Endometrial microvascular endothelial cells (primary cell): ENCODE data around the gene PLCE1. TPM values are rescaled to one million over a fixed set of nuclear protein-coding genes. Genes with fewer than 3 reads are reported as not detected.
"Not testable (repeated sequence)": the region's sequence is repeated elsewhere in the genome, so short reads cannot be mapped to it uniquely, and the experiment has no call there.

Experiments used
- in situ Hi-C: cut with HindIII; loops from 2 replicates; pipeline ENCODE4 v1.10.0; 2017; ENCODE audit warnings: low sequenced_read_pairs, low pct_unique_long_range_greater_than_20kb; ENCODE audit errors: inconsistent ontology term
- total RNA-seq: library from RNA; depleted of rRNA; stranded (reverse); fragments of >200 nt; gene quantifications from one replicate; pipeline ENCODE4 v1.2.3, GENCODE V29; 2015; ENCODE audit errors: inconsistent ontology term

Gene PLCE1
- total RNA-seq = not detected

DNA sequence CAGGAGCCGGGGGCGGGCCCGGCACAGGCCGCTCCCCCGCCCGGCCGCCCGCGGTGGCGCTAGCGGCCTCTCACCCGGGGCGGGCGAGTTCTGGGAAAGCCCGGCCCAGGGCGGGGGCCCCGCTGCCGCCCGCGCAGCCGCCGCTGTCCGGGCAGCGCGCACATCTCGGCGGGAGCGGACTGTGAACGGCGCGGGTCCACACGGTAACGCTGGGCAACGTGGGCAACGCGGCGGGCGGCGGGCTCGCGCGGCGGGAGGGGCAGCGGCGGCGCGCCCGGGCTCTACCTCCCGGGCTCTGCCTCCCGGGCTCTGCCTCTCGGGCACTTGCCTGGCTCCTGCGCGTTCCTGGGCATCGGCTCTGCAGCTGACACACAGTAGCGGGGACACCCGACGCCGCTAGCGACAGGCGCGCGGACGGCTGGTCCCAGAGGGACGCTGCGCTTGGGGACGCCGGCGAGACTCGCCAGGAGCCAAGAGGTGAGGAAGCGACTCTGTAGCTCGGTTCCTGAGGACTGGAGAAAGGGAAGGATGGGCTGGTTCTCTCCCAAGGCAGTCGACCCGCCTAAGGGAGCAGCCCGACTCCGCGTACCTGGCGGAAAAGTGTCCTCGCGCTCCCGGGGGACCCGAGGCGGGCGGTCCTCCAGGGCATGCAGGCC, at the start of gene PLCE1:
PLCE1 (plus strand) TSS at position 150 of the 656 bp plus-strand sequence. CDS start 37,116 bp downstream, outside the sequence.
- in situ Hi-C loops = no loop called here

DNA sequence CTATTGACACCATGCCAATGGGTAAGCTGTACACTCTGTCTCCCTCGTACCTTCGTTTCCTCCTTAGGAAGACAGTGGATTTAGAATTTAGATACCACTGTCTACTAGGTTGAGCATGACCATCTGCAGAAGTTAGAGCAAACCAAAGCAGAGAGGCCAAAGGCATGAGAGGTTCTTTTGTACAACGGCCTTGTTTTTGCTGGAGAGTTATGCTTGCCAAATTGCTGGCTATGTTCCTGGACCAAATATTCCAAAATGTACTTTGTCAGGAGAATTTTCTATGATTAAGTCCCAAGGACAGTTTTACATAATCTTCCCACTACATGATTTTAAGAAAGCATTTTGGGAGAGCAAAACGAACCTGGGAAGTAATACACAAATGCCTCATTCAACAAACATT, 47.9 kb upstream of the PLCE1 start:
- in situ Hi-C loops = no loop called here

DNA sequence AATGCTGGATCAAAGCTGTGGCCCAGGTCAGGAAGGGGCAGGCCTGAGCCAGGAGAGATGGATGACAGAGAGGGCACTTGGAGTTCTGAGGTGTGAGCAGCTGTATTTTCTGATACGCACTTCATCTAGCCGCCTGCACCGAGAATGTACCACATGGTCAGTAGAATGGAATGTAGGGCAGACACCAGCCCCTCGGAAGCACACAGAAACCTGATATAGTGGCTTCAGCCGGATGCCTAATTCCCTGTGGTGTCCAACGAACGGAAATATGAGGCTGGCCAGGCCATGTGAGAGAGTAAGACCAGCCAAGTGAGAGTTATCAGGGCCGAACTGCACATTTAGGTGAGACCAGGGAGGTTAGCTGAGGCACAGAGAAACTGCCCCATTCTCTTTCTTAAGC, 46.7 kb upstream of the PLCE1 start:
- in situ Hi-C loops = no loop called here

DNA sequence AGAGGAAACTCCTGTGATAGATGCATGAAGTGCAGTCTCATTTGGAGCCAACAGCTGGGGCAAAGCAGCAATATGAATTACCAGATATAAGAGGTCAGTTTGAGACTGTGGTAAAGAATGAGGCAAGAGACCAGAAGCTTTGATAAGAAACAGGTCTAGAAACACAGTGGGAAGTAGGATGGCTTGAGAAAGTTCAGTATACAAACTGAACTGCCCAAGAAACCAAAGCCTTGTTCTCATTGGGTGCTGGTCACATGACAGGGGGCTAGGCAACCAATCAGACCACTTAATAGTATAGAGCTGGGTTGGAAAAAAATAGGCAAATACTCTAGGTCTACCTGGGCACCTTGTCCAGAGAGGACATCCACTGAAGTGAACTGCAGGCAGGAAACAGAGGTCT, 46.2 kb upstream of the PLCE1 start:
- in situ Hi-C loops = no loop called here

DNA sequence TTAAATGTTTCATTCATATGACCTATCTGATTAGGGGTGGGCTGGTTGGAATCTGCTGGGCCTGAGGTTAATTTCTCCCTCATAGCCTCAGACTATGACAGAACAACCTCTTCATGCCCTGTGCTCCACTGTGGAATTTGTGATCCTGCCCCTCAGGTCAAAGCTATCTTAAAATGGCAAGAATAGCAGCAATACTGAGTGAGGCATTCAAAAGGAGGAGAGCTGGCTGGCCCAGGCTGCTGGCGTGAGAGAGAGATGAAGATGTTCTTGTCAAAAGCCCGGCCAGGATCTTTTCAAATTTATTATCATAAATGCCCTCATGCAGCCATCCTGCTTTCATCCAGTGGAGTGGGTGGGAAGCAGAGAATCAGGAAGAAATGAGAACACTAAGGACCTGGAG, 41.8 kb upstream of the PLCE1 start:
- in situ Hi-C loops = no loop called here

DNA sequence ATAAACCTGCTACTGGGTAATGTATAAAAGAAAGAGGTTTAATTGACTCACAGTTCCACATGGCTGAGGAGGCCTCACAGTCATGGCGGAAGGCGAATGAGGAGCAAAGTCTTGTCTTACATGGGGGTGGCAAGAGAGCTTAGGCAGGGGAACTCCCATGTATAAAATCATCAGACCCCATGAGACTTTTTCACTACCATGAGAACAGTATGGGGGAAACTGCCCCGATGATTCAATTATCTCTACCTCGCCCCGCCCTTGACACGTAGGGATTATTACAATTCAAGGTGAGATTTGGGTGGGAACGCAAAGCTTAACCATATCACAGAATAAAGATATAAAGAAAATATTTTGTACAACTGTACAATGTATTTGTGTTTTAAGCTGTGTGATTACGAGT, 39.4 kb upstream of the PLCE1 start:
- in situ Hi-C loops = no loop called here

DNA sequence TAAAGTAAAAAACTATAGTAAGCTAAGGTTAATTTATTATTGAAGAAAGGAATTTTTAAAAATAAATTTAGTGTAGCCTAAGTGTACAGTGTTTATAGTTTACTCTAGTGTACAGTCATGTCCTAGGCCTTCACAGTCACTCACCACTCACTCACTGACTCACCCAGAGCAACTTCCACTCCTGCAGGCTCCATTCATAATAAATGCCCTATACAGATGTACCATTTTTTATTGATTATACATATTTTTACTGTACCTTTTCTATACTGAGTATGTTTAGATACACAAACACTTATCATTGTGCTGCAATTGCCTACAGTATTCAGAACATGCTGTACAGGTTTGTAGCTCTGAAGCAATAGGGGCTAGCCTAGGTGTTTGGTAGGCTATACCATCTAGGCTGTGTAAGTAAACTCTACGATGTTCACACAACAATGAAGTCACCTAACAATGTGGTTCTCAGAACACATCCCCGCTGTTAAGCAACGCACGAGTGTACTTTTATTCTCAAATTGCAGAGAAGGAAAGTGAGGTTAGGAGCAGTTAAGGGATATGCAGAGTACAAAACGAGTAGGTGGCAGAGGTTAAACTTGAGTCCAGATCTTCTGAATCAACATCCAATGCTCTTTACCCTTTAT, 38.9 kb upstream of the PLCE1 start:
- in situ Hi-C loops = no loop called here

DNA sequence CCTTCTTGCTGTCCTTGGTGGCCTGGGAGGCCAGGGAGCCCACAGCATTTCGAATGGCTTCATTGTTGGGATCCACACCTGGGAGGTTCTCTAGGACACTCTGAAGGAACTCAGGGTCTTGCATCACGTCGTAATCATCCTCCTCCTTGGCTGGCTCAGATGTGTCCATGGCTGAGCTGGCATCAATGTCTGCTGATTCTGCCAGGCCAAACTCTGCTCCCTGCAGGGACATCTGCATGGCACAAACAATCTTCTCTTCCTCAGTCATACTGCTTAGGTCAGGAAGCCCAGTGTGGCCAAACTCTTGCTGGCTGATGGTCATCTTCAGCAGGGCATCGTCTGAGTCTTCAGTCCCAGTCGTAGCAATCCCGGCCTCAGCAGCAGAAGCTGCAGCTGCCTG, 34.9 kb upstream of the PLCE1 start:
- in situ Hi-C loops = no loop called here

DNA sequence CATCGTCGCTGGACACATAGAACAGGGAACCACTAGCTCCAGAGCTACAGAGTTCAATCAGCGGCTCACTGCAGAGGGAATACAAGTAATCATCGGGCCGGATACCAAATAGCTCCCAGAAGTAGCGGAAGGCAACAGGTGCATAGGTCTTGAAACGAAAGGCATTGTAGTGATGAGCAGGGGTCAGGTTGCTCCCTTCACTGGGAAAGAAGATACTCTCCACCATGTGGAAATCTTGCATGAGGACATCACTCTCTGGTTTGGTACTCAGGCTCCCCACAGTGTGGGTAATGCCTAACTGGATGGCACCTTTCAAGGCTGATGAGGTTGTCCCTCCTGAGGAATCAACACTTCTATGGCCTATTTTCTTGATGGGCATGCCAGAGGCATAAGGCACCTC, 32.7 kb upstream of the PLCE1 start:
- in situ Hi-C loops = not testable (repeated sequence)

DNA sequence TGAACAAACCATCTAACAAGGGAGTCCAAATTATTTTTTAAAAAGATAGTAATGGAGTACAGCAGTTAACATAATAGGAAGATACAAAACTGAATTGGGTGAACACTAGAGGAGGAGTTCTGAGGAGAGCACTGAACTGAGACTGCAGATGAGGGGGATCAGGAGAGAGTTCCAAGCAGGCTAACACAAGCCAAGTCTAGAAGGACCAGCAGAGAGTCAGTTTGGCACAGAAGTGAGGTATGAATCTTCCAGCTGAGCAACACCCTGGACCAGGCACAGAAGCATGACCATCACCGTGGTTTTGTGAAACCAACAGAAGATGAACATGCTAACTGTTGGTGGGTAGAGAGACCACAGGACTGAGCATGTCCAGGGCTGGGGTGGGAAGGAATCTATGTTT, 30.8 kb upstream of the PLCE1 start:
- in situ Hi-C loops = no loop called here

DNA sequence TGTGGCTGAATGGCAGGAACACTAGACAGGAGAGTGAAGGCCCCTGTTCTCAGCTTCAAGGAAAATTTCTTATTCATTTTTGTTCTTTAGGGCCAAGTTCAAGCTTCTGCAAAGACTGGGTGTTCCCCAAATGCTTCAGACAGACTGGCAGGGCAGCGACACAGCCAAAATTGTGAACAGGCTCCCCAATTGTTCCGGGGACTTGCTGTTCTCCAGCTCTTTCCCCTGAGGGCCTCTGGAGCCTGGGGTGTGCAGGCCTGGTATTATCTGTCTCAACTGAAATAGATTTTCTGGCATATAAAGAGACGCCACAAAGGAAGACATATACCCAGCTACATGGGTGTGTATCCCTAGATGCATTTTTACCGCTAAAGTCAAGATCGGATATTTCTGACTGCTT, 30.3 kb upstream of the PLCE1 start:
- in situ Hi-C loops = no loop called here

DNA sequence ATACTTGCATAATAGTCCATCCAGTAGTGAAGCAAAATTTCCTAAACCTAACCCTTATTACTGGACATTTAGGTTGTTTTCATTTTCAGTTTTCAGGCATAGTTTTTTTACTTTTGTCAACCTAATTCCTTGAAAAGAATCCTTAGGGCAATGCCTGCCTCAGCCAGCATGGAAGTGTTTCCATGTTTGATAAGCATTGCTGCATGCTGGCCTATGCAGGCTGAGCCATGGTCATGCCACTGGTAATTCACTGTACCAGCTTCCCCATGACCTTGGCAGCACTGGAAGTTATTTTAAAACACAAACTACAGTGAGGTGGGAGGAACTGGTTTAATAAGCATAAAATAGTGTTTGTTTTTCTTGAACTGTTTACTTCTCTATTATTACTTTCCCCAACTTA, 27.8 kb upstream of the PLCE1 start:
- in situ Hi-C loops = no loop called here

DNA sequence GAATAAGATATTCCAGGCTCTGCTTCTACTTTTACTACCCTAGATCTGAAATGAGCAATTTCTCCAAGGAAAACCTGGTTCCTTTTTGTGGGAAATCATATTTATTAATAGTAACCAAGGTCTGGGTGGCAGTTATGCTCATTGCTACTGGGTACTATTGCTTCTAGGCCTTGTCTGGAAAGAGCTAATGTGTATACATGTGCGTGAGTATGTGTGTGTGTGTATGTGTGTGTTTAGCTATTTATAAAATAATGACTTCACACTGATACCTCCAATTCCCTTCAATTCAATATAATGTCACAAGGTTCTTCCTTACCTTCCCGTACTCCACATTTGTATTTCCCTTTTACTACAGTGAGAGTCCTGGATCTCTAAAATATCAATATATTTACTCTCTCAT, 26.0 kb upstream of the PLCE1 start:
- in situ Hi-C loops = no loop called here

DNA sequence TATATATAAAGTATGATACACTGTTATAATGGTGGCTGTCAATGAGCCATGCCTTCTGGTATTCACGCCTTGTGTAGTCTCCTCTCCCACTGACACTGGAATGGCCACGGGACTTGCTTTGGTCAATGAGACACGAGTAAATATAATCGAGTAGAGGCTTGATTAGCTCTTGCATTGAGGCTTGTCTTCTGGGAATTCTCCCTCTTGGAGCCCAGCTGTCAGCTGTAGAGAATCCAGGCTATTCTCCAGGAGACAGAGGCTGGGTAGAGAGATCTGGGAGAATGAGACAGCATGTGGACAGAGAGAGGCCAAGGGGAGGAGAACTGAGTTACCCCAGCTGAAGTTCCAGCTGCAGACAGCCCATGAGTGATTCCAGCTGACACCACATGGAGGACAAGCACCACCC, 25.2 kb upstream of the PLCE1 start:
- in situ Hi-C loops = no loop called here

DNA sequence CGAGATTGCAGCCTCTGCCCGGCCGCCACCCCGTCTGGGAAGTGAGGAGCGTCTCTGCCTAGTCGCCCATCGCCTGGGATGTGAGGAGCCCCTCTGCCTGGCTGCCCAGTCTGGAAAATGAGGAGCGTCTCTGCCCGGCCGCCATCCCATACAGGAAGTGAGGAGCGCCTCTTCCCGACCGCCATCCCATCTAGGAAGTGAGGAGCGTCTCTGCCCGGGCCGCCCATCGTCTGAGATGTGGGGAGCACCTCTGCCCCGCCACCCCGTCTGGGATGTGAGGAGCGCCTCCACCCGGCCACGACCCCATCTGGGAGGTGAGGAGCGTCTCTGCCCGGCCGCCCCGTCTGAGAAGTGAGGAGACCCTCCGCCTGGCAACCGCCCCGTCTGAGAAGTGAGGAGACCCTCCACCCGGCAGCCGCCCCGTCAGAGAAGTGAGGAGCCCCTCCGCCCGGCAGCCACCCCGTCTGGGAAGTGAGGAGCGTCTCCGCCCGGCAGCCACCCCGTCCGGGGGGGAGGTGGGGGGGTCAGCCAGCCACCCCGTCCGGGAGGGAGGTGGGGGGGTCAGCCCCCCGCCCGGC, 23.2 kb upstream of the PLCE1 start:
- in situ Hi-C loops = not testable (repeated sequence)

DNA sequence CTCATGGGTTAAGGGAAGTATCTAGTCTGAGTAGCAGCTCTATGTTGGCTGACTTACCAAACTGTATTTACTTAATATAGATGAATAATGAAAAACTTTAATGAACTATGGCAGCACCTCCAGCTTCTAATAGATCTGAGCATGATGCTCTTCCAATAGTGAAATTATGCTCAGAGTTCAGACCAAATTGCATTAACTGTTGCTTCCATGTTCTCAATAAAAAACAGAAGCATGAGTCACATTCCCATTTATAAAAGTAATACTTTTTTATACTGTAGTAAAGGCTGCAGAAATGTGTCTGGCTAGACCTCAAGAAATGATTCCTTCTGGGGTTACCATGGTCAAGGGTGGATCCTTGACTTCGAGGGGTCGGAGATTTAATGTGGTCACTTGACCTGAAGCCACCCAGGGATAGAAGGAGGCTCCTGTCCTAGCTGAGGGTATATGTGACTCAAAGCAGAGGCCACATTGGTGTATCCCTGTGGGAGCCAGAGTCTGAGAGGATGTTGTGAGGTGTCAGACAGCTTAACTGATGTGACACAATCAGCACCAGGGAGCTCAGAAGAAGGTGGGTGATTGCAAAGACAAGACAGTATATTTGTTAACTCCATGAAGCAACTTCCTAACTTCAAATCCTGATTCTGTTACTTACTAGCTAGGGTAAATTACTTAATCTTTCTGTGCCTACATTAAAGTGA, 19.8 kb upstream of the PLCE1 start:
- in situ Hi-C loops = no loop called here

DNA sequence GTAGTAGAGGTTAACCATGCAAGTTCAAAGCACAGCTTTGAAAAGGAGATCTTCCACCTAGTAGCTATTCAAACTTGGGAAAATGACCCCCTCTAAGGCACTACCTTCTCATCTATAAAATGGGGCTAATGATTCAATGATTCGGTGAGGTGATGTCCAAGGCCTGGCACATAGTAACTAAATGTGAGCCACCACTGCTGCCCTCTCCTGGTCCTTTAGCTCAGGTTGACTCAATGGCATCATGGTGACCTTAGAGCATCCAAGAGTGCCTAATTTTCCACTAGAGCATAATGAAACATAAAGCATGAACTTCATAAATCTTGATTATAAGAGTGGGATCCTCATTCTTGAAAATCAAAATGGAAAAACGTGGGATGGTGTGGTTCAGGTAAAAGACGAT, 16.3 kb upstream of the PLCE1 start:
- in situ Hi-C loops = no loop called here

DNA sequence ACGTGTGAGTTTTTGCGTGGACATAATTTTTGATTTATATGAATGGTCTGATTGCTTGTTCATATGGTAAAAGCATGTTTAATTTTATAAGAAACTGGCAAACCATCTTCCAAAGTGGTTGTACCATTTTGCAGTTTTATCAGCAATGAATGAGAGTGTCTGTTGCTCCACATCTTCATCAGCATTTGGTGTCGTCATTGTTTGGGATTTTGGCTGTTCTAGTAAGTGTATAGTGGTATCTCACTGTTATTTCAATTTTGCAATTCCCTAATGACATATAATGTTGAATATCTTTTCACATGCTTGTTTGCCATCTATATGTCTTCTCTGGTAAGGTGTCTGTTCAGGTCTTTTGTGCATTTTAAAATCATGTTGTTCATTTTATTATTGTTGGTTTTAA, 13.2 kb upstream of the PLCE1 start:
- in situ Hi-C loops = no loop called here

DNA sequence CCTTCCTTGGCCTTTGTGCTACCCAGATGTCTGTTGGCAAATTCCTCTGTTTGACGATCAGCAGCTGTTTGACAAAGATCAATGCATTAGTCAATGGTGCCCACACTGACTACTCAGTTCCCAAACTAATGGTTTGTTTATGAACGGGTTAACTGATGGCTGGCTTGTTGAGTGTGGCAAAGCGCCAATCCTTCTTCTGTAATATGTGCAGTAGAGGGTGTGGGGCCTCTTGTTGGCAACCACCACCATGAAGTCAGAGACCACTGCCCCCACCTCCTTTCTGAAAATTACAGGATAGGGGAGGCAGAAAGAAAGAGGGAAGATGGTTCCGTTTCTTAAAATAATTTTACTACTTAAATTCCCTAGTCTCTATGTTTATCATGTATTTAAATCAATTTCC, 2.6 kb upstream of the PLCE1 start:
- in situ Hi-C loops = no loop called here
